GM12878 (cell line): ENCODE measurements around the gene UTP14C. TPM values are rescaled to one million over a fixed set of nuclear protein-coding genes. Genes with fewer than 3 reads are reported as not detected.
A peak's percentile ranks its signal among the peaks of the same experiment; 100 is the strongest.

Experiments used
- ATAC-seq: fragments of 200-7000 bp; cut with Tn5 transposase; 3 replicates; pipeline ENCODE4 v1.9.1; 2020; ENCODE audit warnings: mild to moderate bottlenecking, moderate library complexity
- BruUV-seq: library from RNA; stranded (reverse); fragments of 400-500 nt; replicated peaks from 2 replicates; lab custom pipeline; 2021; lab: Mats Ljungman, UMichigan
- CTCF ChIA-PET: fragments of 300-600 bp; sonication (Branson Sonifier 250); formaldehyde crosslinking; extraction: SDS; loops from one replicate; lab custom pipeline; 2021; ENCODE audit warnings: inconsistent platforms; lab: Yijun Ruan, JAX
- POLR2A ChIA-PET: fragments of 350-600 bp; formaldehyde crosslinking; extraction: SDS; loops from one replicate; lab custom pipeline; 2021; ENCODE audit warnings: inconsistent platforms; lab: Charles Lee
- RAD21 ChIA-PET: fragments of 300-600 bp; sonication (Branson Sonifier 250); formaldehyde crosslinking; loops from one replicate; lab custom pipeline; 2023; ENCODE audit warnings: antibody characterized with exemption; ENCODE audit not compliant: unreplicated experiment; lab: Charles Lee
- SMC1A ChIA-PET: fragments of 300-600 bp; sonication (Branson Sonifier 250); formaldehyde crosslinking; loops from one replicate; lab custom pipeline; 2023; ENCODE audit not compliant: unreplicated experiment, uncharacterized antibody; lab: Charles Lee
- DNase-seq: peaks from one replicate; pipeline ENCODE4 v3.0.0-alpha.2; 2011; ENCODE audit warnings: low read depth, low spot score
- FAIRE-seq: peaks from 3 replicates; lab custom pipeline; 2011; peaks lifted over from hg19 to GRCh38; lab: Jason Lieb, UNC
- H2AFZ ChIP-seq: 2 replicates; pipeline ENCODE4 v1.6.0; 2011; ENCODE audit warnings: low read depth, low read length, control low read depth; ENCODE audit not compliant: control insufficient read depth
- H3K27ac ChIP-seq: 2 replicates; pipeline ENCODE4 v1.5.1; 2011; ENCODE audit warnings: control low read depth; ENCODE audit not compliant: control insufficient read depth, insufficient read depth
- H3K27me3 ChIP-seq, 2 experiments: replicated peaks in 1 of 2; 2 replicates each; pipeline versions ENCODE4 v1.6.0 to v1.6.1; 2011; ENCODE audit warnings: low read length in 1 of 2; ENCODE audit not compliant: control insufficient read depth in 2 of 2, insufficient read depth in 2 of 2
- H3K36me3 ChIP-seq, 2 experiments: 2 replicates each; pipeline ENCODE4 v1.5.1; 2011; ENCODE audit warnings: low read length in 1 of 2; ENCODE audit not compliant: control insufficient read depth in 2 of 2, insufficient read depth in 2 of 2
- H3K4me1 ChIP-seq: 2 replicates; pipeline ENCODE4 v1.6.1; 2011; ENCODE audit warnings: mild to moderate bottlenecking, low read length, moderate library complexity, mixed read lengths; ENCODE audit not compliant: control insufficient read depth, insufficient read depth
- H3K4me2 ChIP-seq: 2 replicates; pipeline ENCODE4 v1.6.0; 2011; ENCODE audit warnings: control low read depth; ENCODE audit not compliant: control insufficient read depth, insufficient read depth
- H3K4me3 ChIP-seq: fragments of 200-600 bp; sonication (generic); 2 replicates; pipeline ENCODE4 v1.5.1; 2016
- H3K79me2 ChIP-seq: 2 replicates; pipeline ENCODE4 v1.6.0; 2011; ENCODE audit warnings: low read length; ENCODE audit not compliant: control insufficient read depth, insufficient read depth
- H3K9ac ChIP-seq: 2 replicates; pipeline ENCODE4 v1.8.0; 2011; ENCODE audit warnings: low read length, control low read depth, mixed read lengths; ENCODE audit not compliant: control insufficient read depth, insufficient read depth
- H3K9me3 ChIP-seq: replicated peaks from 3 replicates; pipeline ENCODE4 v1.5.1; 2011; ENCODE audit warnings: mild to moderate bottlenecking, low read length; ENCODE audit not compliant: control insufficient read depth, insufficient read depth
- H4K20me1 ChIP-seq: 2 replicates; pipeline ENCODE4 v1.6.0; 2011; ENCODE audit not compliant: control insufficient read depth, insufficient read depth
- BHLHE40 ChIP-seq, 2 experiments: fragments of 450-650 bp in 1 of 2; IDR thresholded peaks; 2 replicates each; pipeline ENCODE4 v1.6.1; 2011 to 2017; ENCODE audit warnings: low read depth in 2 of 2, borderline replicate concordance in 1 of 2, improper control_type of control experiment in 1 of 2, low read length in 1 of 2, mild to moderate bottlenecking in 1 of 2
- BMI1 ChIP-seq: fragments of 450-650 bp; IDR thresholded peaks from 2 replicates; pipeline ENCODE4 v1.6.1; 2016; ENCODE audit warnings: mild to moderate bottlenecking, moderate library complexity, borderline replicate concordance
- CREM ChIP-seq: IDR thresholded peaks from 2 replicates; pipeline ENCODE4 v1.6.1; 2014; ENCODE audit warnings: antibody characterized with exemption, low read depth
- GATAD2B ChIP-seq: fragments of 450-650 bp; conservative IDR thresholded peaks from 2 replicates; pipeline ENCODE4 v1.6.1; 2017; ENCODE audit warnings: low read depth, mild to moderate bottlenecking, moderate library complexity
- MYB ChIP-seq: fragments of 150-350 bp; IDR thresholded peaks from 2 replicates; pipeline ENCODE4 v1.6.1; 2014; ENCODE audit warnings: mild to moderate bottlenecking, low read depth, low read length, borderline replicate concordance
- NFXL1 ChIP-seq: fragments of 450-650 bp; IDR thresholded peaks from 2 replicates; pipeline ENCODE4 v1.6.1; 2017; ENCODE audit warnings: antibody characterized with exemption, mild to moderate bottlenecking, borderline replicate concordance
- NFYA ChIP-seq: IDR thresholded peaks from 2 replicates; pipeline ENCODE4 v1.6.1; 2011; ENCODE audit warnings: low read depth, mild to moderate bottlenecking, low read length, improper control_type of control experiment, borderline replicate concordance
- PAX5 ChIP-seq: IDR thresholded peaks from 2 replicates; pipeline ENCODE4 v1.6.1; 2011; ENCODE audit warnings: low read depth, low read length, borderline replicate concordance
- YBX1 ChIP-seq: fragments of 450-650 bp; IDR thresholded peaks from 2 replicates; pipeline ENCODE4 v1.6.1; 2016; ENCODE audit warnings: antibody characterized with exemption
- WGBS: methylation state at CpG from one replicate; pipeline ENCODE4 v1.1.6; 2016; ENCODE audit warnings: low lambda C conversion rate; ENCODE audit not compliant: insufficient replicate concordance, insufficient coverage; ENCODE audit errors: missing lambda C conversion rate; 5-methylcytosine and 5-hydroxymethylcytosine counted together
- in situ Hi-C: fragments of 300-500 bp; cut with MboI; formaldehyde crosslinking; loops from 9 replicates; pipeline ENCODE4 v1.14.3; 2018; ENCODE audit warnings: mixed read lengths
- intact Hi-C: fragments of 100-400 bp; cut with micrococcal nuclease; formaldehyde crosslinking; loops from one replicate; pipeline ENCODE4 v1.14.2; 2022; ENCODE audit not compliant: unreplicated experiment
- polyA plus RNA-seq, 11 experiments: library from polyadenylated mRNA; depleted of rRNA in 4 of 11; unstranded in 6 of 11; stranded (reverse) in 5 of 11; fragments of >200 nt; fragmentation: Nextera tagmentation in 4 of 11; fragmentation: Illumina TruSeq in 1 of 11; extraction: Ambion mirVana in 4 of 11; extraction: Trizol in 1 of 11; gene quantifications; 1 replicate in 1 of 11; 2 replicates in 10 of 11; pipeline versions ENCODE4 v1.2.1 to v1.2.3, GENCODE V29; 2011 to 2016; ENCODE audit warnings: inconsistent platforms in 2 of 11, missing spikeins in 2 of 11, low read depth in 1 of 11
- total RNA-seq, 4 experiments: library from RNA; depleted of rRNA in 3 of 4; stranded (reverse); fragments of >200 nt in 3 of 4; fragmentation: Illumina TruSeq in 1 of 4; extraction: Trizol in 1 of 4; gene quantifications; 2 replicates each; pipeline versions ENCODE4 v1.2.1 to v1.2.3, GENCODE V29; 2013 to 2021
- TF ChIP-seq, protein P1 (sequence below): fragments of 450-650 bp; IDR thresholded peaks from 2 replicates; pipeline ENCODE4 v1.6.1; 2016; ENCODE audit warnings: mild to moderate bottlenecking, moderate library complexity, borderline replicate concordance
- TF ChIP-seq, protein P2 (sequence below): fragments of 450-650 bp; IDR thresholded peaks from 2 replicates; pipeline ENCODE4 v1.6.1; 2016; ENCODE audit warnings: mild to moderate bottlenecking
- TF ChIP-seq, protein P3 (sequence below): IDR thresholded peaks from 2 replicates; pipeline ENCODE4 v1.6.1; 2011; ENCODE audit warnings: low read depth, low read length, improper control_type of control experiment, borderline replicate concordance

Gene UTP14C
- total and polyA plus RNA-seq, 10 of the 15 experiments (the other 5 are each of a cell fraction or from before 2014, with no cell fraction given): 3.4 to 11.2 (median 6.0) TPM

DNA sequence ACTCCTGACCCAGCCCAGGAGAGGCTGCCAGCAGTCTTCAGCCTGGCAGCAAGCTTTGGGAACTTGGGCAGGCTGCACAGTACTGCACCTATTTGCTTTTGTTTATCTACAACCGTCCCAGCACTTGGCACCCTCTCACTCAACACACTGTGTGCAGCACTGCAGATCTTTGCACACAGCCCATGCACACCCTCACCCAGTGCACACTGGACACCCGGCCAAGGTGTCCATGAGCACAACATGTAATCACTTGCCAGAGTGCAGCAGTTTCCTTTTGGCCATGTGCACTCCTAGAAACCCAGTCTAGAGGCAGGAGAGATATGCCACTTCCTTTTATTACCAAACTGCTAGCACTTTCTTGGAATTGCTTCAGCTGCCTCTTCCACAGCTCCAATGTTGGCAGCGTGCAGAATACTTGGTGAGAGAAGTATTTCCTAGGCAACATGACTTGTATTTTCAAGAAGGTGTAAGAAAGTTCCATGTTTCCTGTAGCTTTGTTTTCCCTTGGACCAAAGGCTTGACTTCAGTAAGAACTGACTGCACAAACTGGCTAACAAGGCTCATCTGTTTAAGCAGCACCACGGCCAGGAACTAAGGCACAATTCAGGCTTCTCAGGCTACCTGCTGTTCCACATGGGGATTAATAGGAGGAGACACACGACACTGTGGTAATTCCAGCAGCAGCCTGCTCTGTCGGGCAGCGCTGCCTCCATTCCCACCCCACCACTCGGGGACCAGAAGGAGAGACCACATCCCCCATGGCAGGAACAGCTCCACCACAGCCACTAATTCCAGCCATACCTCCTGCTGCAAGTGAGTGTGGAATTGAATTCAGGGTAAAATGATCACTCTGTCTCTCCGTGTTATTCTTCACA lies 28.6 kb upstream of the UTP14C start:
- ChIA-PET SMC1A (interaction anchor here (0.5 kb wide), 1 partner anchor 12 kb away, joined by 3 read pairs; no protein-coding TSS in a partner anchor), POLR2A (no interaction called here), RAD21 (no interaction called here), CTCF (interaction anchor here (1.3 kb wide), 1 partner anchor 15 kb away, joined by 3 read pairs; no protein-coding TSS in a partner anchor)
- no peaks in the 10 kb centered on the region for H4K20me1 ChIP-seq
- H3K79me2 ChIP-seq: no peaks in the 10 kb centered on the region
- in situ Hi-C loops: no loop called here
- H3K4me1 ChIP-seq: no peaks in the 10 kb centered on the region
- H3K36me3 ChIP-seq: no peaks in the 10 kb centered on the region
- H3K27ac ChIP-seq: no peak overlapping the region
- peaks cover 3 to 11% of the 10 kb centered on the region in 2 experiments; a peak in 3 of 4 replicates for H3K27me3 ChIP-seq
- no peaks in the 10 kb centered on the region for H3K9me3 ChIP-seq
- H3K9ac ChIP-seq: no peak overlapping the region
- WGBS: 18% methylated on average over 9 of the region's 9 CpGs
- no peak overlapping the region for H2AFZ ChIP-seq
- peak; percentile 21; the same call in 1 of the 3 replicates for ATAC-seq
- H3K4me3 ChIP-seq: no peak overlapping the region
- no peak for FAIRE-seq
- BruUV-seq: no TSS peak
- intact Hi-C loops: loop anchor here (5.0 kb wide), 1 partner anchor 99 kb away; no protein-coding TSS in a partner anchor
- H3K4me2 ChIP-seq: no peak overlapping the region
- no peak for DNase-seq
- no peak for TF ChIP-seq NFXL1
- no peak for TF ChIP-seq BMI1
- TF ChIP-seq MYB: no peak
- no peak for TF ChIP-seq GATAD2B
- TF ChIP-seq, protein P1, sequence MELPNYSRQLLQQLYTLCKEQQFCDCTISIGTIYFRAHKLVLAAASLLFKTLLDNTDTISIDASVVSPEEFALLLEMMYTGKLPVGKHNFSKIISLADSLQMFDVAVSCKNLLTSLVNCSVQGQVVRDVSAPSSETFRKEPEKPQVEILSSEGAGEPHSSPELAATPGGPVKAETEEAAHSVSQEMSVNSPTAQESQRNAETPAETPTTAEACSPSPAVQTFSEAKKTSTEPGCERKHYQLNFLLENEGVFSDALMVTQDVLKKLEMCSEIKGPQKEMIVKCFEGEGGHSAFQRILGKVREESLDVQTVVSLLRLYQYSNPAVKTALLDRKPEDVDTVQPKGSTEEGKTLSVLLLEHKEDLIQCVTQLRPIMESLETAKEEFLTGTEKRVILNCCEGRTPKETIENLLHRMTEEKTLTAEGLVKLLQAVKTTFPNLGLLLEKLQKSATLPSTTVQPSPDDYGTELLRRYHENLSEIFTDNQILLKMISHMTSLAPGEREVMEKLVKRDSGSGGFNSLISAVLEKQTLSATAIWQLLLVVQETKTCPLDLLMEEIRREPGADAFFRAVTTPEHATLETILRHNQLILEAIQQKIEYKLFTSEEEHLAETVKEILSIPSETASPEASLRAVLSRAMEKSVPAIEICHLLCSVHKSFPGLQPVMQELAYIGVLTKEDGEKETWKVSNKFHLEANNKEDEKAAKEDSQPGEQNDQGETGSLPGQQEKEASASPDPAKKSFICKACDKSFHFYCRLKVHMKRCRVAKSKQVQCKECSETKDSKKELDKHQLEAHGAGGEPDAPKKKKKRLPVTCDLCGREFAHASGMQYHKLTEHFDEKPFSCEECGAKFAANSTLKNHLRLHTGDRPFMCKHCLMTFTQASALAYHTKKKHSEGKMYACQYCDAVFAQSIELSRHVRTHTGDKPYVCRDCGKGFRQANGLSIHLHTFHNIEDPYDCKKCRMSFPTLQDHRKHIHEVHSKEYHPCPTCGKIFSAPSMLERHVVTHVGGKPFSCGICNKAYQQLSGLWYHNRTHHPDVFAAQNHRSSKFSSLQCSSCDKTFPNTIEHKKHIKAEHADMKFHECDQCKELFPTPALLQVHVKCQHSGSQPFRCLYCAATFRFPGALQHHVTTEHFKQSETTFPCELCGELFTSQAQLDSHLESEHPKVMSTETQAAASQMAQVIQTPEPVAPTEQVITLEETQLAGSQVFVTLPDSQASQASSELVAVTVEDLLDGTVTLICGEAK: no peak
- TF ChIP-seq NFYA: no peak
- no peak for TF ChIP-seq CREM
- TF ChIP-seq YBX1: no peak
- no peak for TF ChIP-seq BHLHE40 (IDR thresholded peaks at IDR 0.05; ENCODE audit: borderline replicate concordance in 1 of 2, low read depth in 2 of 2, low read length in 1 of 2)
- TF ChIP-seq, protein P2, sequence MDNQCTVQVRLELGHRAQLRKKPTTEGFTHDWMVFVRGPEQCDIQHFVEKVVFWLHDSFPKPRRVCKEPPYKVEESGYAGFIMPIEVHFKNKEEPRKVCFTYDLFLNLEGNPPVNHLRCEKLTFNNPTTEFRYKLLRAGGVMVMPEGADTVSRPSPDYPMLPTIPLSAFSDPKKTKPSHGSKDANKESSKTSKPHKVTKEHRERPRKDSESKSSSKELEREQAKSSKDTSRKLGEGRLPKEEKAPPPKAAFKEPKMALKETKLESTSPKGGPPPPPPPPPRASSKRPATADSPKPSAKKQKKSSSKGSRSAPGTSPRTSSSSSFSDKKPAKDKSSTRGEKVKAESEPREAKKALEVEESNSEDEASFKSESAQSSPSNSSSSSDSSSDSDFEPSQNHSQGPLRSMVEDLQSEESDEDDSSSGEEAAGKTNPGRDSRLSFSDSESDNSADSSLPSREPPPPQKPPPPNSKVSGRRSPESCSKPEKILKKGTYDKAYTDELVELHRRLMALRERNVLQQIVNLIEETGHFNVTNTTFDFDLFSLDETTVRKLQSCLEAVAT: no peak
- no peak for TF ChIP-seq PAX5
- TF ChIP-seq, protein P3, sequence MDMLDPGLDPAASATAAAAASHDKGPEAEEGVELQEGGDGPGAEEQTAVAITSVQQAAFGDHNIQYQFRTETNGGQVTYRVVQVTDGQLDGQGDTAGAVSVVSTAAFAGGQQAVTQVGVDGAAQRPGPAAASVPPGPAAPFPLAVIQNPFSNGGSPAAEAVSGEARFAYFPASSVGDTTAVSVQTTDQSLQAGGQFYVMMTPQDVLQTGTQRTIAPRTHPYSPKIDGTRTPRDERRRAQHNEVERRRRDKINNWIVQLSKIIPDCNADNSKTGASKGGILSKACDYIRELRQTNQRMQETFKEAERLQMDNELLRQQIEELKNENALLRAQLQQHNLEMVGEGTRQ: no peak
